GM19351 (cell line): ENCODE data around the gene AMY1B.
"Not testable (repeated sequence)": the region's sequence is repeated elsewhere in the genome, so short reads cannot be mapped to it uniquely, and the experiment has no call there.

Experiments
- ATAC-seq: cut with Tn5 transposase; IDR thresholded peaks from one replicate; pipeline ENCODE4 v1.9.1; 2021; ENCODE audit warnings: mild to moderate bottlenecking, moderate library complexity; ENCODE audit not compliant: unreplicated experiment

Gene AMY1B

GRCh38 chr1:103696110-103696509, at the start of gene AMY1B:
AMY1B (minus strand) TSS chr1:103696210; CDS start chr1:103695639, 571 bp downstream.
- not testable (repeated sequence) for ATAC-seq

- not testable (repeated sequence) for ATAC-seq
Measured at GRCh38 chr1:103745040-103745439, 49.0 kb upstream of the AMY1B start.

GRCh38 chr1:103744449-103744848, 48.4 kb upstream of the AMY1B start:
- ATAC-seq = not testable (repeated sequence)

GRCh38 chr1:103738031-103738430, 42.0 kb upstream of the AMY1B start:
- not testable (repeated sequence) for ATAC-seq

- not testable (repeated sequence) for ATAC-seq
Measured at GRCh38 chr1:103735334-103735733, 39.3 kb upstream of the AMY1B start.

- ATAC-seq = not testable (repeated sequence)
Measured at GRCh38 chr1:103721473-103721872, 25.5 kb upstream of the AMY1B start.

- not testable (repeated sequence) for ATAC-seq
Measured at GRCh38 chr1:103717404-103717803, 21.4 kb upstream of the AMY1B start.

GRCh38 chr1:103710381-103710780, 14.4 kb upstream of the AMY1B start:
- ATAC-seq = not testable (repeated sequence)

- ATAC-seq = not testable (repeated sequence)
Measured at GRCh38 chr1:103707670-103708069, 11.7 kb upstream of the AMY1B start.

GRCh38 chr1:103701256-103701655, 5.2 kb upstream of the AMY1B start:
- not testable (repeated sequence) for ATAC-seq

GRCh38 chr1:103700669-103701068, 4.7 kb upstream of the AMY1B start:
- ATAC-seq = not testable (repeated sequence)

- not testable (repeated sequence) for ATAC-seq
Measured at GRCh38 chr1:103697430-103697829, 1.4 kb upstream of the AMY1B start.

- not testable (repeated sequence) for ATAC-seq
Measured at GRCh38 chr1:103676335-103676734, 19.7 kb downstream of the AMY1B start.

- ATAC-seq = not testable (repeated sequence)
Measured at GRCh38 chr1:103655460-103655859, 40.5 kb downstream of the AMY1B start, which contains the start of gene AMY1A. AMY1A (plus strand) TSS chr1:103655760; CDS start chr1:103656331, 571 bp downstream.

GRCh38 chr1:103654133-103654532, 41.9 kb downstream of the AMY1B start:
- ATAC-seq = not testable (repeated sequence)

- ATAC-seq = not testable (repeated sequence)
Measured at GRCh38 chr1:103650889-103651288, 45.1 kb downstream of the AMY1B start.

- not testable (repeated sequence) for ATAC-seq
Measured at GRCh38 chr1:103650305-103650704, 45.7 kb downstream of the AMY1B start.

- ATAC-seq = not testable (repeated sequence)
Measured at GRCh38 chr1:103643908-103644307, 52.1 kb downstream of the AMY1B start.

- ATAC-seq = not testable (repeated sequence)
Measured at GRCh38 chr1:103641194-103641593, 54.8 kb downstream of the AMY1B start.
